Stimulated activated naive B cell treated with anti-CD40 and anti-IgM and Interleukin-4, amounts not matched to agents 10 μg/mL and 1 μg/mL and 100 μg/mL, for 72 hours (primary cell): Measurements from ENCODE around the gene PRR36.

ENCODE experiments used
- ATAC-seq, 2 donors: fragments of 150-1000 bp; cut with Tn5 transposase; replicated peaks; 2 replicates each; pipeline ENCODE4 v1.10.0; 2021; ENCODE audit warnings: moderate library complexity in 1 of 2
- DNase-seq: peaks from one replicate; pipeline ENCODE4 v3.0.0; 2021
- H3K27ac Mint-ChIP-seq: one replicate; pipeline ENCODE4 v1.8.0; 2022; ENCODE audit warnings: mild to moderate bottlenecking, mixed read lengths
- H3K27me3 Mint-ChIP-seq, 2 donors: one replicate each; pipeline ENCODE4 v1.8.0; 2022; ENCODE audit warnings: mixed read lengths in 2 of 2
- H3K36me3 Mint-ChIP-seq, 2 donors: one replicate each; pipeline ENCODE4 v1.8.0; 2022; ENCODE audit warnings: mixed read lengths in 2 of 2, mild to moderate bottlenecking in 1 of 2
- H3K4me1 Mint-ChIP-seq, 2 donors: one replicate each; pipeline ENCODE4 v1.8.0; 2022; ENCODE audit warnings: mixed read lengths in 2 of 2, mild to moderate bottlenecking in 1 of 2
- H3K4me3 Mint-ChIP-seq, 2 donors: one replicate each; pipeline ENCODE4 v1.8.0; 2022; ENCODE audit warnings: mild to moderate bottlenecking in 2 of 2, mixed read lengths in 2 of 2, moderate library complexity in 1 of 2
- H3K9me3 Mint-ChIP-seq, 2 donors: one replicate each; pipeline ENCODE4 v1.8.0; 2022; ENCODE audit warnings: mixed read lengths in 2 of 2, mild to moderate bottlenecking in 1 of 2

The PRR36 gene

GRCh38 chr19:7858109-7858770, 15.9 kb downstream of the PRR36 start:
- Mint-ChIP-seq H3K4me1 (peaks cover 8 to 23% of the 10 kb centered on the region in 2 donors), H3K36me3 (peaks cover 16 to 30% of the 10 kb centered on the region in 2 donors), H3K9me3 (no peaks in the 10 kb centered on the region), H3K27me3 (peaks cover 38 to 41% of the 10 kb centered on the region in 2 donors), H3K27ac (no peak overlapping the region), H3K4me3 (peak overlapping the region in 1 of 2 donors; percentile 25)
- ATAC-seq (no peak), DNase-seq (no peak)

- peaks cover 12 to 28% of the 10 kb centered on the region in 2 donors for H3K4me1 Mint-ChIP-seq
- H3K27ac Mint-ChIP-seq, result no peak overlapping the region
- no peaks in the 10 kb centered on the region for H3K9me3 Mint-ChIP-seq
- no peak for DNase-seq
- H3K27me3 Mint-ChIP-seq, result peaks cover 38 to 41% of the 10 kb centered on the region in 2 donors
- no peak overlapping the region for H3K4me3 Mint-ChIP-seq
- peaks cover 16 to 30% of the 10 kb centered on the region in 2 donors for H3K36me3 Mint-ChIP-seq
- ATAC-seq, result no peak
Observed at GRCh38 chr19:7857727-7858108, 16.5 kb downstream of the PRR36 start.

- Mint-ChIP-seq H3K27ac (no peak overlapping the region), H3K4me1 (peaks cover 12 to 26% of the 10 kb centered on the region in 2 donors), H3K4me3 (no peak overlapping the region), H3K9me3 (no peaks in the 10 kb centered on the region), H3K27me3 (peaks cover 37 to 38% of the 10 kb centered on the region in 2 donors), H3K36me3 (peaks cover 16 to 30% of the 10 kb centered on the region in 2 donors)
- DNase-seq (no peak), ATAC-seq (no peak)
Observed at GRCh38 chr19:7856679-7857663, 17.2 kb downstream of the PRR36 start.

- H3K27me3 Mint-ChIP-seq, result peaks cover 29 to 33% of the 10 kb centered on the region in 2 donors
- no peak overlapping the region for H3K4me3 Mint-ChIP-seq
- H3K9me3 Mint-ChIP-seq, result no peaks in the 10 kb centered on the region
- H3K36me3 Mint-ChIP-seq, result peaks cover 16 to 29% of the 10 kb centered on the region in 2 donors
- ATAC-seq, result no peak
- H3K4me1 Mint-ChIP-seq, result peaks cover 11 to 18% of the 10 kb centered on the region in 2 donors
- DNase-seq, result no peak
- H3K27ac Mint-ChIP-seq, result no peak overlapping the region
Observed at GRCh38 chr19:7856109-7856591, 18.0 kb downstream of the PRR36 start.

GRCh38 chr19:7855426-7856108, 18.6 kb downstream of the PRR36 start:
- Mint-ChIP-seq H3K9me3 (no peaks in the 10 kb centered on the region), H3K27me3 (peaks cover 24 to 27% of the 10 kb centered on the region in 2 donors), H3K27ac (no peak overlapping the region), H3K4me1 (peaks cover 9 to 15% of the 10 kb centered on the region in 2 donors), H3K36me3 (peaks cover 13 to 25% of the 10 kb centered on the region in 2 donors), H3K4me3 (no peak overlapping the region)
- ATAC-seq (no peak), DNase-seq (no peak)

- H3K4me3 Mint-ChIP-seq, result no peak overlapping the region
- peaks cover 10 to 14% of the 10 kb centered on the region in 2 donors for H3K36me3 Mint-ChIP-seq
- DNase-seq (no peak), ATAC-seq (peak; percentile 14 to 24)
- H3K9me3 Mint-ChIP-seq, result no peaks in the 10 kb centered on the region
- H3K27ac Mint-ChIP-seq, result peak overlapping the region; percentile 9
- peaks cover 9 to 15% of the 10 kb centered on the region in 2 donors for H3K27me3 Mint-ChIP-seq
- peaks cover 8 to 11% of the 10 kb centered on the region in 2 donors for H3K4me1 Mint-ChIP-seq
Observed at GRCh38 chr19:7853770-7854128, 20.4 kb downstream of the PRR36 start.

- Mint-ChIP-seq H3K27ac (peak overlapping the region; percentile 77), H3K36me3 (peaks cover 10 to 11% of the 10 kb centered on the region in 2 donors), H3K9me3 (no peaks in the 10 kb centered on the region), H3K4me1 (peaks cover 8 to 11% of the 10 kb centered on the region in 2 donors), H3K4me3 (no peak overlapping the region), H3K27me3 (peaks cover 9 to 11% of the 10 kb centered on the region in 2 donors)
- DNase-seq, result peak; percentile 66
- peak; percentile 93 to 95 for ATAC-seq
Observed at GRCh38 chr19:7852851-7853769, 21.1 kb downstream of the PRR36 start.

- Mint-ChIP-seq H3K27me3 (peaks cover 3 to 4% of the 10 kb centered on the region in 2 donors), H3K4me1 (peaks cover 8 to 11% of the 10 kb centered on the region in 2 donors), H3K4me3 (no peak overlapping the region), H3K27ac (no peak overlapping the region), H3K9me3 (no peaks in the 10 kb centered on the region), H3K36me3 (peaks cover 7 to 9% of the 10 kb centered on the region in 2 donors)
- DNase-seq, result no peak
- ATAC-seq, result no peak
Observed at GRCh38 chr19:7851623-7852500, 22.3 kb downstream of the PRR36 start.

GRCh38 chr19:7850945-7851622, 23.1 kb downstream of the PRR36 start:
- no peaks in the 10 kb centered on the region for H3K27me3 Mint-ChIP-seq
- H3K4me3 Mint-ChIP-seq, result no peak overlapping the region

GRCh38 chr19:7850000-7850813, 24.0 kb downstream of the PRR36 start:
- Mint-ChIP-seq H3K4me3 (no peak overlapping the region), H3K4me1 (peaks cover 8 to 11% of the 10 kb centered on the region in 2 donors)

More at GRCh38 chr19:7850945-7851622, 23.1 kb downstream of the PRR36 start:
- no peak for DNase-seq
- ATAC-seq, result no peak
- no peaks in the 10 kb centered on the region for H3K9me3 Mint-ChIP-seq
- peaks cover 8 to 11% of the 10 kb centered on the region in 2 donors for H3K4me1 Mint-ChIP-seq
- no peak overlapping the region for H3K27ac Mint-ChIP-seq
- peaks cover 3 to 5% of the 10 kb centered on the region in 2 donors for H3K36me3 Mint-ChIP-seq

GRCh38 chr19:7849631-7849999, 24.6 kb downstream of the PRR36 start:
- Mint-ChIP-seq H3K27ac (no peak overlapping the region), H3K4me3 (no peak overlapping the region), H3K9me3 (no peaks in the 10 kb centered on the region), H3K27me3 (no peaks in the 10 kb centered on the region), H3K36me3 (peaks cover 0 to 5% of the 10 kb centered on the region in 2 donors), H3K4me1 (peaks cover 8 to 11% of the 10 kb centered on the region in 2 donors)
- DNase-seq (no peak), ATAC-seq (no peak)

More at GRCh38 chr19:7850000-7850813, 24.0 kb downstream of the PRR36 start:
- ATAC-seq (no peak), DNase-seq (no peak)
- peaks cover 3 to 6% of the 10 kb centered on the region in 2 donors for H3K36me3 Mint-ChIP-seq
- no peaks in the 10 kb centered on the region for H3K27me3 Mint-ChIP-seq
- no peaks in the 10 kb centered on the region for H3K9me3 Mint-ChIP-seq
- H3K27ac Mint-ChIP-seq, result no peak overlapping the region
